C4-2B (cell line): Measurements from ENCODE around the gene TMEM167A.

Source experiments
- CTCF ChIP-seq: fragments of 450-650 bp; conservative IDR thresholded peaks from 2 replicates; pipeline ENCODE4 v1.5.1; 2017; ENCODE audit warnings: mild to moderate bottlenecking
- ZFX ChIP-seq: fragments of 450-650 bp; IDR thresholded peaks from 2 replicates; pipeline ENCODE4 v1.6.1; 2017

GRCh38 chr5:83048811-83049210 lies 28.4 kb downstream of the TMEM167A start:
- TF ChIP-seq CTCF = no peak
- no peak for TF ChIP-seq ZFX
